ENCODE data around the gene N4BP2L1.

N4BP2L1 gene

DNA sequence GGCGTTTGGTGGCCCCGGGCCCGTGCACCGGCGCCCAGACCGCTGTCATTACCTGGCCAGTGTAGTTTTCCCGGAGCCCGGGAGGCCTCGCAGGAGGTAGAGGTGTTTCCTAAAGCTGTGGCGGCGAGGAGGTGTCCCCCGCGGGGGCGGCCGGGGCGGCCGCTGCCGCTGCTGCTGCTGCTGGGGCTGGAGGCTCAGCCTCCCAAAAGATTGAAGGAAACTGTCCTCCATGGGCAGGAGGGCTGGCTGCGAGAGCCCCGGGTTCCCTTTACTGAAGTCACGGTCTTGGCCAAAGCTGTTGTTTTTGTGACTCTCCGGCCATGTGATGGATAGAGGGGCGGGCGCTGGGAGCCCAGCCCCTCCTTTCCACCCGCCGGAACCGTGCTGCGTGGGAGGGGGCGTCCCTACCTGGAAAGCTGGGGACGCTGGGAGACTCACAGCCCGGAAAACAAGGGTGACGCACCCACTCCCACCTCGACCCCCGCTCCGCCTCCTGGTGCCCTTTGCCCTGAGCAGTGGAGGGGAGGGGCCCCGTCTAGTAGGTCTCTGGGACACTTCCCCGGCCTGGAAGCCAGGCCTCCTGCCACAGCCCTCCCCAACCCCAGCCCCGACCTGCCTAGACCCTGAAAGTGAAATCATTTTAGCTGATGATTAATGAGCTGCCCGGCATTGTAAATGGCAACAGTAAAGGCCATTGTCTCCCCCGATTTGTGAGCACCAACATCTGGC lies at the start of gene N4BP2L1:
Gene N4BP2L1 (minus strand): TSS at position 279 of the 729 bp plus-strand sequence. CDS start 48 bp downstream, at position 231.
- no peaks in the 10 kb centered on the region for H3K9me3 Mint-ChIP-seq
- H3K4me1 Mint-ChIP-seq: peaks cover 49% of the 10 kb centered on the region
- H3K4me3 Mint-ChIP-seq: peak within 1 kb of the TSS; percentile 99
- peak; percentile 83 for ATAC-seq
- peak within 1 kb of the TSS; percentile 98 for H3K27ac Mint-ChIP-seq
- peaks cover 46% of the 10 kb centered on the region for H3K36me3 Mint-ChIP-seq
- DNase-seq (ENCODE audit: low spot score in 2 of 2): peak; percentile 72 to 93

GRCh38 chr13:32476892-32477291 lies 49.0 kb upstream of the N4BP2L1 start:
- H3K36me3 Mint-ChIP-seq: peaks cover 5% of the 10 kb centered on the region
- H3K4me3 Mint-ChIP-seq: no peak overlapping the region
- no peak for ATAC-seq
- no peak for DNase-seq (ENCODE audit: low spot score in 2 of 2)
- H3K27ac Mint-ChIP-seq: no peak overlapping the region
- H3K4me1 Mint-ChIP-seq: peaks cover 7% of the 10 kb centered on the region
- no peaks in the 10 kb centered on the region for H3K9me3 Mint-ChIP-seq

GRCh38 chr13:32476021-32476731 lies 48.2 kb upstream of the N4BP2L1 start:
- DNase-seq (ENCODE audit: low spot score in 2 of 2) (no peak), ATAC-seq (no peak)
- H3K4me3 Mint-ChIP-seq: no peak overlapping the region
- H3K4me1 Mint-ChIP-seq: peaks cover 15% of the 10 kb centered on the region
- peaks cover 5% of the 10 kb centered on the region for H3K36me3 Mint-ChIP-seq
- no peak overlapping the region for H3K27ac Mint-ChIP-seq
- no peaks in the 10 kb centered on the region for H3K9me3 Mint-ChIP-seq

DNA sequence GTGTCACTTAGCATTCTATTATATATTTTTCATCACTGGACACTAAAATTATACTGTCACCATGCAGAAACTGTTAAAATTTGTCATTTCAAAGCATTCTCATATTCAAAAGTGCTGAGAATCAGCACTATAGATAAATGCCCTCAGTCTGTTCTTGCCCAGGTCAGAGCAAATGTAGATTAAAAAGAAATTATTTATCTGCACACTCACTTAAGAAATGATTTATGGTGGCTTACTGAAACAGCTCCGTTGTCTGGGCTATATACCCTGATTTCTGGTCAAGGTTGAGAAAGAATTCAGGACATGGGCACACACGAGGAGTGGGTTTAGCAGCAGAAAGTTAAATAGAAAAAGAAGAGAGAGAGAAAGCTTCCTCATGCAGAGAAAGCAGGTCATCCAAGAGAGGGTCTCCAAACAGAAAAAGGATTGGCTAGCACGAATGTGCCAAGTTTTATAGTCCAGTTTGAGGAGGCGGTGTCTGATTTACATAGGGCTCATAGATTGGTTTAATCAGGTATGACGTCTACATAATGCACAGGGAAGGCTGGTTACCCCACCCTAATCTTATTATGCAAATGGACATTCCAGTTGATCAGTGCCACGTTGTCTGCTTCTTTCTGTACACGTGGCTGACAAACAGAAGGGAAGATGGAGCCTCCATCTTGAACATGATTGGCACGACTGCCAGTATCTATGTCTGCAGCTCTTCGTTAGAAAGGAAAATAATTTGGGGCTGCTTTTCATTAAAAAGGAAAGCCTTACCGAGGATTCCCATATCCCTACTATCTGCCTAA lies 47.3 kb upstream of the N4BP2L1 start:
- no peak for DNase-seq (ENCODE audit: low spot score in 2 of 2)
- H3K9me3 Mint-ChIP-seq: no peaks in the 10 kb centered on the region
- no peak overlapping the region for H3K4me3 Mint-ChIP-seq
- H3K4me1 Mint-ChIP-seq: peaks cover 21% of the 10 kb centered on the region
- H3K27ac Mint-ChIP-seq: no peak overlapping the region
- no peak for ATAC-seq
- H3K36me3 Mint-ChIP-seq: peaks cover 5% of the 10 kb centered on the region

DNA sequence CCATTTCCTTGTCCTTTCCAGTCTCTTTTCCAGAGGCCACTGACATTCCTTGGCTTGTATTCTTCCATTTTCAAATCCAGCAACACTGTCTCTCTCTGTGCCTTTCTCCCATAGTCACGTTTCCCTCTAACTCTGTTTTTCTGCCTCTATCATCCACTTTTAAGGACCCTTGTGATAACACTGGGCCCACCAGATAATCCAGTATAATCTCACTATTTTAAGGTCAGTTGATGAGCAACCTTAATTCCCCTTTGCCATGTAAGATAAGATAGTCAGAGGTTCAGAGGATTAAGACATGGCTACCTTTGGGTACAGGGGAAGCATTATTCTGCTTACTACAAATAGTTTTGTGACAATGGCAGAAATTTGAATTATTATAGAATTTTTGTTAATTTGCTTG lies 45.7 kb upstream of the N4BP2L1 start:
- ATAC-seq (no peak), DNase-seq (ENCODE audit: low spot score in 2 of 2) (no peak)
- Mint-ChIP-seq H3K4me1 (peaks cover 21% of the 10 kb centered on the region), H3K27ac (no peak overlapping the region), H3K9me3 (no peaks in the 10 kb centered on the region), H3K36me3 (peaks cover 5% of the 10 kb centered on the region), H3K4me3 (no peak overlapping the region)

GRCh38 chr13:32472194-32472621 lies 44.3 kb upstream of the N4BP2L1 start:
- Mint-ChIP-seq H3K27ac (peak overlapping the region; percentile 55), H3K4me1 (peaks cover 21% of the 10 kb centered on the region), H3K4me3 (peak overlapping the region; percentile 9), H3K9me3 (no peaks in the 10 kb centered on the region), H3K36me3 (no peaks in the 10 kb centered on the region)
- no peak for DNase-seq (ENCODE audit: low spot score in 2 of 2)
- peak; percentile 73 for ATAC-seq

DNA sequence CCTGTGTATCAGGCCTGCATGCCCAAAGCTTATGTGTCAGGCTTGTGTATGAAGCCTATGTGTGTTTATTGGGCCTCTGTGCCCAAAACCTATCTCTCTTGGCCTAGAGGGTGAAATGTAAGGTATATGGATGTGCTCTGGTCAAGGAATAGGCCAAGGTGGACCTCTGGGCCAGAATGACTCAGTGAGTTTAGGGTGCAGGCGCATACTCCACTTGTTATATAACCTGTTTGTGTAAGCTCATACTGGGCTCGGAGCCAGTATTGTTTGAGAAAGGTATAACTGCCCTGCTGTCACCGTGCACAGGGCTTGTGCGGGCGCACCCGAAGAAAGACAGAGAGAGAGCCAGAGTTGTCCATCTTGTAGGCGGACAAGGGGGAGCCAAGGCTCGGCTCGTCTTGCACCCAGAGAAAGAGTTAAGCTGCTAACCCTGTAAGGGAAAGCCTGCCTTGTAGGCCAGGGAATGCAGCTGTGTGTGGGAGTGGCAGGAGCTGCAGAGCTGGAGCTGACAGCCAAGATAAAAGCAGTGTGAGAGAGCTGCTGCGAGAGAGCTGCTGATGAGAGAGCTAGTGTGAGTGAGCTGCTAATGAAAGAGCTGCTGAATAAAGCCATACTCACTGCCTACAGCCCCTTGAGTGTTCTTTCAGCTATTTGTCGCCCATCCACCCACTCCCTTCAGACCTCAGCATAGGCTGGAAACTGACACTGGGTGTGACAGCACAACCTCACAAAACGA lies 43.4 kb upstream of the N4BP2L1 start:
- Mint-ChIP-seq H3K4me3 (peak overlapping the region; percentile 9), H3K27ac (peak overlapping the region; percentile 55), H3K9me3 (no peaks in the 10 kb centered on the region), H3K36me3 (no peaks in the 10 kb centered on the region), H3K4me1 (peaks cover 21% of the 10 kb centered on the region)
- DNase-seq (ENCODE audit: low spot score in 2 of 2): no peak
- peak; percentile 70 for ATAC-seq

GRCh38 chr13:32468502-32469142 lies 40.7 kb upstream of the N4BP2L1 start:
- ATAC-seq (no peak), DNase-seq (ENCODE audit: low spot score in 2 of 2) (no peak)
- no peaks in the 10 kb centered on the region for H3K36me3 Mint-ChIP-seq
- H3K9me3 Mint-ChIP-seq: no peaks in the 10 kb centered on the region
- H3K4me3 Mint-ChIP-seq: no peak overlapping the region
- H3K4me1 Mint-ChIP-seq: peaks cover 21% of the 10 kb centered on the region
- H3K27ac Mint-ChIP-seq: peak overlapping the region; percentile 4

GRCh38 chr13:32456591-32456990 lies 28.7 kb upstream of the N4BP2L1 start:
- DNase-seq (ENCODE audit: low spot score in 2 of 2): no peak
- Mint-ChIP-seq H3K27ac (no peak overlapping the region), H3K4me1 (peaks cover 11% of the 10 kb centered on the region), H3K9me3 (peaks cover 19% of the 10 kb centered on the region), H3K4me3 (no peak overlapping the region), H3K36me3 (no peaks in the 10 kb centered on the region)
- no peak for ATAC-seq

DNA sequence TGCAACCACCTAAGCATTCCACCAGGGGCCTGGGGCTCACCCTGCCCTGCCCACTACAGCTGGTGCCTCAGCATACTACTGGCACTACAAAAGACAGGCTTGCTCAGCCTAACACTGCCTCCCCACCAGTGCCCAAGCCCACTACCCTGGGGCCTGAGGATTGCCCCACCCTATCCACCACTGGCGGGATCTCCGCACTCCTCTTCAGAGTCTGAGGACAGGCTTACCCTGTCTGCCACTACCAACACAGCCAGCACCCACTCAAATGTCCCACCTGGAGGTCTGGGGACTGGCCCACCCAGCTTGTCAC lies 27.6 kb upstream of the N4BP2L1 start:
- Mint-ChIP-seq H3K27ac (no peak overlapping the region), H3K4me1 (peaks cover 11% of the 10 kb centered on the region), H3K9me3 (peaks cover 22% of the 10 kb centered on the region), H3K4me3 (no peak overlapping the region), H3K36me3 (peaks cover 5% of the 10 kb centered on the region)
- no peak for DNase-seq (ENCODE audit: low spot score in 2 of 2)
- no peak for ATAC-seq

GRCh38 chr13:32454886-32455593 lies 27.1 kb upstream of the N4BP2L1 start:
- ATAC-seq (no peak), DNase-seq (ENCODE audit: low spot score in 2 of 2) (no peak)
- peaks cover 11% of the 10 kb centered on the region for H3K4me1 Mint-ChIP-seq
- peaks cover 22% of the 10 kb centered on the region for H3K9me3 Mint-ChIP-seq
- H3K36me3 Mint-ChIP-seq: peaks cover 5% of the 10 kb centered on the region
- H3K4me3 Mint-ChIP-seq: no peak overlapping the region
- no peak overlapping the region for H3K27ac Mint-ChIP-seq

- H3K36me3 Mint-ChIP-seq: peaks cover 5% of the 10 kb centered on the region
- H3K4me1 Mint-ChIP-seq: peaks cover 11% of the 10 kb centered on the region
Observed at GRCh38 chr13:32453981-32454380, 26.1 kb upstream of the N4BP2L1 start.

GRCh38 chr13:32448972-32449371 lies 21.0 kb upstream of the N4BP2L1 start:
- DNase-seq (ENCODE audit: low spot score in 2 of 2) (no peak), ATAC-seq (no peak)
- H3K4me3 Mint-ChIP-seq: no peak overlapping the region
- H3K27ac Mint-ChIP-seq: no peak overlapping the region
- H3K36me3 Mint-ChIP-seq: peaks cover 5% of the 10 kb centered on the region
- peaks cover 7% of the 10 kb centered on the region for H3K4me1 Mint-ChIP-seq
- peaks cover 3% of the 10 kb centered on the region for H3K9me3 Mint-ChIP-seq

More at GRCh38 chr13:32453981-32454380, 26.1 kb upstream of the N4BP2L1 start:
- no peak overlapping the region for H3K27ac Mint-ChIP-seq
- H3K9me3 Mint-ChIP-seq: peaks cover 20% of the 10 kb centered on the region
- no peak for DNase-seq (ENCODE audit: low spot score in 2 of 2)
- H3K4me3 Mint-ChIP-seq: no peak overlapping the region
- no peak for ATAC-seq
